K562 (cell line): ENCODE data around the gene ASIC3. TPM values are rescaled to one million over a fixed set of nuclear protein-coding genes. Genes with fewer than 3 reads are reported as not detected.
A peak's percentile ranks its signal among the peaks of the same experiment; 100 is the strongest.

Experiments
- CHD1 ChIP-seq: fragments of 200-600 bp; sonication (generic); IDR thresholded peaks from one replicate; pipeline ENCODE4 v1.6.1; 2012; ENCODE audit warnings: mild to moderate bottlenecking, moderate library complexity, low read length, inconsistent platforms
- HEY1 ChIP-seq: fragments of 250-450 bp; sonication (Bioruptor Pico); IDR thresholded peaks from 2 replicates; pipeline ENCODE4 v1.5.0; 2020; ENCODE audit warnings: mild to moderate bottlenecking, moderate library complexity, borderline replicate concordance
- MXI1 ChIP-seq: IDR thresholded peaks from 2 replicates; pipeline ENCODE4 v1.6.1; 2011; ENCODE audit warnings: low read depth, mild to moderate bottlenecking, improper control_type of control experiment, low read length
- MYC ChIP-seq, 2 experiments: fragments of 250-450 bp in 1 of 2; sonication (Bioruptor Pico) in 1 of 2; IDR thresholded peaks; 2 replicates each; pipeline versions ENCODE4 v1.5.1 to v1.6.1; 2012 to 2021; ENCODE audit warnings: low read depth in 2 of 2, borderline replicate concordance in 1 of 2, improper control_type of control experiment in 1 of 2, low read length in 1 of 2, mild to moderate bottlenecking in 1 of 2, moderate library complexity in 1 of 2
- NEUROD1 ChIP-seq: fragments of 150-350 bp; IDR thresholded peaks from 2 replicates; pipeline ENCODE4 v1.6.1; 2014; ENCODE audit warnings: borderline replicate concordance, low read length, low read depth; ENCODE audit not compliant: partially characterized antibody
- RBM22 ChIP-seq: fragments of 200-400 bp; formaldehyde crosslinking; IDR thresholded peaks from 2 replicates; pipeline ENCODE4 v1.6.1; 2018; ENCODE audit warnings: low read length, low read depth; ENCODE audit not compliant: poor library complexity, severe bottlenecking
- SRSF3 ChIP-seq: fragments of 200-400 bp; formaldehyde crosslinking; IDR thresholded peaks from 2 replicates; pipeline ENCODE4 v1.6.1; 2016; ENCODE audit warnings: mild to moderate bottlenecking, low read length, moderate library complexity; ENCODE audit not compliant: insufficient read depth
- ZNF274 ChIP-seq: IDR thresholded peaks from 2 replicates; pipeline ENCODE4 v1.6.1; 2011; ENCODE audit warnings: low read depth, mild to moderate bottlenecking, low read length, moderate library complexity, borderline replicate concordance
- polyA plus RNA-seq, 8 experiments: library from polyadenylated mRNA; depleted of rRNA in 4 of 8; stranded (reverse) in 5 of 8; unstranded in 3 of 8; fragments of >200 nt; fragmentation: Nextera tagmentation in 2 of 8; fragmentation: Illumina TruSeq in 1 of 8; extraction: Ambion mirVana in 2 of 8; extraction: Trizol in 1 of 8; gene quantifications; 2 replicates each; pipeline versions ENCODE4 v1.2.1 to v1.2.3, GENCODE V29; 2011 to 2014; ENCODE audit warnings: inconsistent platforms in 1 of 8, missing spikeins in 1 of 8
- total RNA-seq, 7 experiments: library from RNA; depleted of rRNA in 6 of 7; stranded (reverse); fragments of >200 nt in 6 of 7; fragmentation: Illumina TruSeq in 2 of 7; extraction: Trizol in 2 of 7; gene quantifications; 2 replicates each; pipeline versions ENCODE4 v1.2.1 to v1.2.3, GENCODE V29; 2011 to 2021; ENCODE audit warnings: low replicate concordance in 1 of 7
- TF ChIP-seq, protein P1 (sequence below): fragments of 150-350 bp; conservative IDR thresholded peaks from 2 replicates; pipeline ENCODE4 v1.6.1; 2014; ENCODE audit warnings: low read length
- TF ChIP-seq, protein P2 (sequence below): sonication (generic); formaldehyde crosslinking; IDR thresholded peaks from 2 replicates; pipeline ENCODE4 v1.8.1; 2023; ENCODE audit warnings: mild to moderate bottlenecking, missing genetic modification reagents
- TF ChIP-seq, protein P3 (sequence below): fragments of 200-800 bp; sonication (Bioruptor generic); IDR thresholded peaks from 2 replicates; pipeline ENCODE4 v1.6.1; 2016; ENCODE audit warnings: missing genetic modification characterization, missing compliant biosample characterization
- TF ChIP-seq, protein P4 (sequence below): fragments of 250-450 bp; sonication (Bioruptor Pico); IDR thresholded peaks from 2 replicates; pipeline ENCODE4 v1.5.0; 2021; ENCODE audit warnings: mild to moderate bottlenecking, borderline replicate concordance

ASIC3 gene
- total and polyA plus RNA-seq, 9 of the 15 experiments (the other 6 are each of a cell fraction or from before 2014, with no cell fraction given): 0.11 to 5.0 (median 0.87) TPM

- TF ChIP-seq, protein P1, sequence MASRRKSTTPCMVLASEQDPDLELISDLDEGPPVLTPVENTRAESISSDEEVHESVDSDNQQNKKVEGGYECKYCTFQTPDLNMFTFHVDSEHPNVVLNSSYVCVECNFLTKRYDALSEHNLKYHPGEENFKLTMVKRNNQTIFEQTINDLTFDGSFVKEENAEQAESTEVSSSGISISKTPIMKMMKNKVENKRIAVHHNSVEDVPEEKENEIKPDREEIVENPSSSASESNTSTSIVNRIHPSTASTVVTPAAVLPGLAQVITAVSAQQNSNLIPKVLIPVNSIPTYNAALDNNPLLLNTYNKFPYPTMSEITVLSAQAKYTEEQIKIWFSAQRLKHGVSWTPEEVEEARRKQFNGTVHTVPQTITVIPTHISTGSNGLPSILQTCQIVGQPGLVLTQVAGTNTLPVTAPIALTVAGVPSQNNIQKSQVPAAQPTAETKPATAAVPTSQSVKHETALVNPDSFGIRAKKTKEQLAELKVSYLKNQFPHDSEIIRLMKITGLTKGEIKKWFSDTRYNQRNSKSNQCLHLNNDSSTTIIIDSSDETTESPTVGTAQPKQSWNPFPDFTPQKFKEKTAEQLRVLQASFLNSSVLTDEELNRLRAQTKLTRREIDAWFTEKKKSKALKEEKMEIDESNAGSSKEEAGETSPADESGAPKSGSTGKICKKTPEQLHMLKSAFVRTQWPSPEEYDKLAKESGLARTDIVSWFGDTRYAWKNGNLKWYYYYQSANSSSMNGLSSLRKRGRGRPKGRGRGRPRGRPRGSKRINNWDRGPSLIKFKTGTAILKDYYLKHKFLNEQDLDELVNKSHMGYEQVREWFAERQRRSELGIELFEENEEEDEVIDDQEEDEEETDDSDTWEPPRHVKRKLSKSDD: no peak
- TF ChIP-seq HEY1 (no peak), NEUROD1 (peak; percentile 7), CHD1 (no peak), MYC (IDR thresholded peaks at IDR 0.05; ENCODE audit: low read depth, low read length) (0 out of 2 replicates have a peak, but pooled peaks have one; percentile 8), MYC (CRISPR knock-in tag; IDR thresholded peaks at IDR 0.05; ENCODE audit: borderline replicate concordance, low read depth) (no peak), RBM22 (no peak), ZNF274 (no peak), SRSF3 (no peak), MXI1 (no peak)
- TF ChIP-seq, protein P2, sequence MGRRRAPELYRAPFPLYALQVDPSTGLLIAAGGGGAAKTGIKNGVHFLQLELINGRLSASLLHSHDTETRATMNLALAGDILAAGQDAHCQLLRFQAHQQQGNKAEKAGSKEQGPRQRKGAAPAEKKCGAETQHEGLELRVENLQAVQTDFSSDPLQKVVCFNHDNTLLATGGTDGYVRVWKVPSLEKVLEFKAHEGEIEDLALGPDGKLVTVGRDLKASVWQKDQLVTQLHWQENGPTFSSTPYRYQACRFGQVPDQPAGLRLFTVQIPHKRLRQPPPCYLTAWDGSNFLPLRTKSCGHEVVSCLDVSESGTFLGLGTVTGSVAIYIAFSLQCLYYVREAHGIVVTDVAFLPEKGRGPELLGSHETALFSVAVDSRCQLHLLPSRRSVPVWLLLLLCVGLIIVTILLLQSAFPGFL (CRISPR knock-in tag): no peak
- TF ChIP-seq, protein P3, sequence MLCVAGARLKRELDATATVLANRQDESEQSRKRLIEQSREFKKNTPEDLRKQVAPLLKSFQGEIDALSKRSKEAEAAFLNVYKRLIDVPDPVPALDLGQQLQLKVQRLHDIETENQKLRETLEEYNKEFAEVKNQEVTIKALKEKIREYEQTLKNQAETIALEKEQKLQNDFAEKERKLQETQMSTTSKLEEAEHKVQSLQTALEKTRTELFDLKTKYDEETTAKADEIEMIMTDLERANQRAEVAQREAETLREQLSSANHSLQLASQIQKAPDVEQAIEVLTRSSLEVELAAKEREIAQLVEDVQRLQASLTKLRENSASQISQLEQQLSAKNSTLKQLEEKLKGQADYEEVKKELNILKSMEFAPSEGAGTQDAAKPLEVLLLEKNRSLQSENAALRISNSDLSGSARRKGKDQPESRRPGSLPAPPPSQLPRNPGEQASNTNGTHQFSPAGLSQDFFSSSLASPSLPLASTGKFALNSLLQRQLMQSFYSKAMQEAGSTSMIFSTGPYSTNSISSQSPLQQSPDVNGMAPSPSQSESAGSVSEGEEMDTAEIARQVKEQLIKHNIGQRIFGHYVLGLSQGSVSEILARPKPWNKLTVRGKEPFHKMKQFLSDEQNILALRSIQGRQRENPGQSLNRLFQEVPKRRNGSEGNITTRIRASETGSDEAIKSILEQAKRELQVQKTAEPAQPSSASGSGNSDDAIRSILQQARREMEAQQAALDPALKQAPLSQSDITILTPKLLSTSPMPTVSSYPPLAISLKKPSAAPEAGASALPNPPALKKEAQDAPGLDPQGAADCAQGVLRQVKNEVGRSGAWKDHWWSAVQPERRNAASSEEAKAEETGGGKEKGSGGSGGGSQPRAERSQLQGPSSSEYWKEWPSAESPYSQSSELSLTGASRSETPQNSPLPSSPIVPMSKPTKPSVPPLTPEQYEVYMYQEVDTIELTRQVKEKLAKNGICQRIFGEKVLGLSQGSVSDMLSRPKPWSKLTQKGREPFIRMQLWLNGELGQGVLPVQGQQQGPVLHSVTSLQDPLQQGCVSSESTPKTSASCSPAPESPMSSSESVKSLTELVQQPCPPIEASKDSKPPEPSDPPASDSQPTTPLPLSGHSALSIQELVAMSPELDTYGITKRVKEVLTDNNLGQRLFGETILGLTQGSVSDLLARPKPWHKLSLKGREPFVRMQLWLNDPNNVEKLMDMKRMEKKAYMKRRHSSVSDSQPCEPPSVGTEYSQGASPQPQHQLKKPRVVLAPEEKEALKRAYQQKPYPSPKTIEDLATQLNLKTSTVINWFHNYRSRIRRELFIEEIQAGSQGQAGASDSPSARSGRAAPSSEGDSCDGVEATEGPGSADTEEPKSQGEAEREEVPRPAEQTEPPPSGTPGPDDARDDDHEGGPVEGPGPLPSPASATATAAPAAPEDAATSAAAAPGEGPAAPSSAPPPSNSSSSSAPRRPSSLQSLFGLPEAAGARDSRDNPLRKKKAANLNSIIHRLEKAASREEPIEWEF (CRISPR knock-in tag): 0 out of 2 replicates have a peak, but pooled peaks have one; percentile 68
- TF ChIP-seq, protein P4, sequence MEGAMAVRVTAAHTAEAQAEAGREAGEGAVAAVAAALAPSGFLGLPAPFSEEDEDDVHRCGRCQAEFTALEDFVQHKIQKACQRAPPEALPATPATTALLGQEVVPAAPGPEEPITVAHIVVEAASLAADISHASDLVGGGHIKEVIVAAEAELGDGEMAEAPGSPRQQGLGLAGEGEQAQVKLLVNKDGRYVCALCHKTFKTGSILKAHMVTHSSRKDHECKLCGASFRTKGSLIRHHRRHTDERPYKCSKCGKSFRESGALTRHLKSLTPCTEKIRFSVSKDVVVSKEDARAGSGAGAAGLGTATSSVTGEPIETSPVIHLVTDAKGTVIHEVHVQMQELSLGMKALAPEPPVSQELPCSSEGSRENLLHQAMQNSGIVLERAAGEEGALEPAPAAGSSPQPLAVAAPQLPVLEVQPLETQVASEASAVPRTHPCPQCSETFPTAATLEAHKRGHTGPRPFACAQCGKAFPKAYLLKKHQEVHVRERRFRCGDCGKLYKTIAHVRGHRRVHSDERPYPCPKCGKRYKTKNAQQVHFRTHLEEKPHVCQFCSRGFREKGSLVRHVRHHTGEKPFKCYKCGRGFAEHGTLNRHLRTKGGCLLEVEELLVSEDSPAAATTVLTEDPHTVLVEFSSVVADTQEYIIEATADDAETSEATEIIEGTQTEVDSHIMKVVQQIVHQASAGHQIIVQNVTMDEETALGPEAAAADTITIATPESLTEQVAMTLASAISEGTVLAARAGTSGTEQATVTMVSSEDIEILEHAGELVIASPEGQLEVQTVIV: no peak
Measured at GRCh38 chr7:151059367-151060112, 11.2 kb downstream of the ASIC3 start, which contains the start of gene SLC4A2 (continued).
